Hematopoietic multipotent progenitor cell treated with erythropoietin and hydrocortisone succinate and interleukin-3 and kit ligand, for 6 days (in vitro differentiated cells): ENCODE measurements around the gene BORCS5.
A peak's percentile ranks its signal among the peaks of the same experiment; 100 is the strongest.
"Not testable (repeated sequence)": the region's sequence is repeated elsewhere in the genome, so short reads cannot be mapped to it uniquely, and the experiment has no call there.

ENCODE experiments used
- DNase-seq: peaks from one replicate; pipeline ENCODE4 v3.0.0-alpha.2; 2015

BORCS5 gene

GRCh38 chr12:12396694-12397093, 39.8 kb downstream of the BORCS5 start:
- DNase-seq: no peak

DNA sequence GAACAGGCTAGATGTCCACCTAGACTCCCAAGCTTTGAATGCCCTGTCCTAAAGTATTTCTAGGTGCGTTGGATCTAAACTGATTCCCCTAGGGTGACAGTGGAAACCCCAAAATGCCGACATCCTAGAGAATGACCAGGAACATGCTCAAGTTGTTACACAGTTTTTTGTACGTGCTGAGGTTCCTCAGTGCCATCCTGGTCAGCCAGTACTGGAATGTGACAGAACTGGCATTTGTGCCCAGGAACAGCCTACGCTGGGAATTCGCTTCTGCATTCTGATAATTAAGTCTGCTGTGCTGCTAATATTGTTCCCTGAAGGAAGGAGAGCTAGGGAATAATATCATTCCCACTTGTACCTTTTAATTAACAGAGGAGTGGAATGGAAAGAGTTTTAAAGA, 40.3 kb downstream of the BORCS5 start:
- DNase-seq: no peak

- no peak for DNase-seq
Measured at GRCh38 chr12:12398026-12398859, 41.4 kb downstream of the BORCS5 start.

- DNase-seq: no peak
Measured at GRCh38 chr12:12399161-12399560, 42.3 kb downstream of the BORCS5 start.

GRCh38 chr12:12399776-12400305, 43.0 kb downstream of the BORCS5 start:
- no peak for DNase-seq

DNA sequence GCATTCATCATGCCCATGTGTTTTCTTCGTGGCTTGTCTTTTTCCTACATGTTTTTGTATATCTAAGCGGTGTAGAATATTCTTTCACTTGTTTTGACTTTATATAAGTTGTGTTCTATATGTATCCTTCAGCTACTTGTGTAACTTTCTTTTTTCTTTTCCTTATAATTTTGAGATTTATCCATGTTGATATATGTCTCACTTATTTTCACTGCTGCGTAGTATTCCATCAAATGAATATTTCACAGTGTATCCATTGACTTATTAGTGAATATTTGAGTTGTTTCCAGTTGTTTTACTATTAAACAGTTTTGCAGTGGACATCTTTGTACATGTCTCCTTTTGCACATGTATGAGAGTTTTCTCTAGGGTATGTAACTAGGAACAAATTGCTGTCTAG, 43.9 kb downstream of the BORCS5 start:
- DNase-seq: no peak

GRCh38 chr12:12403264-12404248, 46.7 kb downstream of the BORCS5 start:
- peak; percentile 63 for DNase-seq

GRCh38 chr12:12404297-12404696, 47.4 kb downstream of the BORCS5 start:
- no peak for DNase-seq

- no peak for DNase-seq
Measured at GRCh38 chr12:12405882-12406281, 49.0 kb downstream of the BORCS5 start.

DNA sequence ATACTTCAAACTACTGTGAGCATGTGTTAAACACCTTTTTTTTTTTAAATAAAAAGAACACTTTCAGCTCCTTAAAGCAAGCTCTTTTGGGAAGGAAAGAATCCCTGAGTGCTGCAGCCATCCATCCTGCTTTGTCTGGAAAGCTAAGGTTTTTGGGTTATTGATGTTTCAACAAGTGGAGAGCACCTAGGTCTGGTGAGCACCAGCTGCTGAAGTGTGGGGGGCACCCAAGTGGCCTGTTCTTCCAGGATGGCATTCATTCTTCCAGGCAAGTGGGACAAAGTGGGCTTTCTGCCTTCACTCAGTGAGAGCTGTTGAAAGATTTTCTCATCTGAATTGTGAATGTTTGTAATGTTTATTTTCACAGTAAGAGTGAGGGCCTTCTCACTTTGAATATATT, 49.9 kb downstream of the BORCS5 start:
- no peak for DNase-seq

DNA sequence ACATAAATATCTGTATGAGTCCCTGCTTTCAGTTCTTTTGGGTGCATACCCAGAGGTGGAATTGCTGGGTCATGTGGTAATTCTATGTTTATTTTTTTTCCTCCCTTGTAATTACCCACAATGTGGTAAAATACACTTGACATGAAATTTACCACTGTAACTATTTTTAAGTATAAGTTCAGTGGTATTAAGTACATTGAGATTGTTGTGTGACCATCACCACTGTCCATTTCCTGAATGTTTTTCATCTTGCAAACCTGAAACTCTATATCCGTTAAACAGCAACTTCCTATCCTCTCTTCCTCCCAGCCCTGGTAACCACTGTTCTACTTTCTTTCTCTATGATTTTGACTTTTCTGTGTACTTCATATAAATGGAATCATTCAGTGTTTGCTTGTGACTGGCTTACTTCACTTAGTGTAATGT, 51.4 kb downstream of the BORCS5 start:
- DNase-seq: no peak

DNA sequence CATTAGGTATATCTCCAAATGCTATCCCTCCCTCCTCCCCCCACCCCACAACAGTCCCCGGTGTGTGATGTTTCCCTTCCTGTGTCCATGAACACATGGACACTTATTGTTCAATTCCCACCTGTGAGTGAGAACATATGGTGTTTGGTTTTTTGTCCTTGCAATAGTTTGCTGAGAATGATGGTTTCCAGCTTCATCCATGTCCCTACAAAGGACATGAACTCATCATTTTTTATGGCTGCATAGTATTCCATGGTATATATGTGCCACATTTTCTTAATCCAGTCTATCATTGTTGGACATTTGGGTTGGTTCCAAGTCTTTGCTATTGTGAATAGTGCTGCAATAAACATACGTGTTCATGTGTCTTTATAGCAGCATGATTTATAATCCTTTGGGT, 52.5 kb downstream of the BORCS5 start:
- not testable (repeated sequence) for DNase-seq

- no peak for DNase-seq
Measured at GRCh38 chr12:12415886-12416285, 59.0 kb downstream of the BORCS5 start.

- DNase-seq: not testable (repeated sequence)
Measured at GRCh38 chr12:12419165-12419564, 62.3 kb downstream of the BORCS5 start.

DNA sequence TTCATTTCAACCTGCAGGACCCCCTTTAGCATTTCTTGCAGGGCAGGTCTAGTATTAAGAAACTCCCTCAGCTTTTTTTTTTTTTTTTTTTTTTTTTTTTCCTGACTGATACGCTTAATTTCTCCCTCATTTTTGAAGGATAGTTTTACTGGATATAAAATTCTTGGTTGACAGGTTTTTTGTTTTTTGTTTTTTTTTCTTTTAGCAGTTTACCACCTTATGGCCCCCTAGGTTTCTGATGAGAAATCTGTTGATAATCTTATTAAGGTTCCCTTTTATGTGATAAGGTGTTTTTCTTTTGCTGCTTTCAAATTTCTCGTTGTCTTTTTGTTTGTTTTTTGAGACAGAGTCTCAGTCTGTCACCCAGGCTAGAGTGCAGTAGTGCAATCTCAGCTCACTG, 66.5 kb downstream of the BORCS5 start:
- no peak for DNase-seq

- DNase-seq: no peak
Measured at GRCh38 chr12:12425001-12425400, 68.1 kb downstream of the BORCS5 start.

GRCh38 chr12:12425616-12426015, 68.7 kb downstream of the BORCS5 start:
- no peak for DNase-seq

DNA sequence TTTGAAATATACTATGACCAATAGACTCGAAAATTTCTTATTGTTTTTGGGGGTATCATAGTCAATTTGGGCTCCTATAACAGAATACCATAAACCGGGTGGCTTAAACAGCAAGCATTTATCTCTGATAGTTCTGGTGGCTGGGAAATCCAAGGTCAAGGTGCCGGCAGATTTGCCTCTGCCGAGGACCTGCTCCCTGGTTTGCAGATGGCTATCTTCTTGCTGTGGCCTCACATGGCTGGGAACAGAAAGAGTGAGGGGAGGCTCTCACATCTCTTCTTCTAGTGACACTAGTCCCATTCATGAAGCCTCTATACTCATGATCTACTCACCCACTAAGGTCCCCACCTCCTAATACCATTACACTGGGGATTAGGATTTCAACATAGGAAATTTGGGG, 70.7 kb downstream of the BORCS5 start:
- no peak for DNase-seq

GRCh38 chr12:12428047-12428446, 71.2 kb downstream of the BORCS5 start:
- no peak for DNase-seq

- no peak for DNase-seq
Measured at GRCh38 chr12:12428961-12429657, 72.2 kb downstream of the BORCS5 start.

GRCh38 chr12:12432364-12432763, 75.5 kb downstream of the BORCS5 start:
- DNase-seq: no peak

DNA sequence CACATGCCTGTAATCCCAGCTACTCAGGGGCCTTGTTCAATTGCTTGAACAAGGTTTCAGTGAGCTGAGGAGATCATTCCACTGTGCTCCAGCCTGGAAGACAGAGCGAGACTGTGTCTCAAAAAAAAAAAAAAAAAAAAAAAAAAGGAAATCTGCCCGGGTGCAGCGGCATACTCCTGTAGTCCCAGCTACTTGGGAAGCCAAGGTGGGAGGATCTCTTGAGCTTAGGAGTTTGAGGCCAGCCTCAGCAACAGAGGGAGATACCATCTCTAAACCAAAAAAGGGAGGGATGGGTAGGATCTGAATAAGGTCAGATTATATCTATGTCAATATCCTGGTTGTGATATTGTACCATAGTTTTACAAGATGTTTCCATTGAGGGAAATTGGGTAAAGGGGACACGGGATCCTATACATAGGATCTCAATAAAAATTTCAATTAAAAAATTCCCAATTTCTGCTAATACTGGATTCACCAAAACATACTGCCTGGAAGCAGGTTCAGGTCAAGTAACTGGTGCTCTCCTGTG, 76.4 kb downstream of the BORCS5 start:
- DNase-seq: no peak
